AG04450 (cell line): ENCODE data around the gene PRCP. TPM values are rescaled to one million over a fixed set of nuclear protein-coding genes. Genes with fewer than 3 reads are reported as not detected.

Source experiments
- CTCF ChIA-PET: fragments of 300-600, 350-600 bp; formaldehyde crosslinking; extraction: SDS; loops from one replicate; lab custom pipeline; 2022; ENCODE audit warnings: antibody characterized with exemption, inconsistent platforms; lab: Charles Lee
- POLR2A ChIA-PET: fragments of 350-600 bp; formaldehyde crosslinking; extraction: SDS; loops from one replicate; lab custom pipeline; 2021; ENCODE audit warnings: antibody characterized with exemption, inconsistent platforms; lab: Yijun Ruan, JAX
- DNase-seq: peaks from one replicate; pipeline ENCODE4 v3.0.0-alpha.2; 2011; ENCODE audit warnings: low read depth, low spot score
- H3K27ac ChIP-seq: one replicate; pipeline ENCODE4 v1.5.1; 2012; ENCODE audit warnings: low read depth, low read length, control low read depth
- H3K27me3 ChIP-seq: one replicate; pipeline ENCODE4 v1.6.0; 2012; ENCODE audit warnings: low read length; ENCODE audit not compliant: control insufficient read depth, insufficient read depth
- H3K4me3 ChIP-seq: 2 replicates; pipeline ENCODE4 v1.5.1; 2011; ENCODE audit warnings: mild to moderate bottlenecking, low read depth, low read length, control low read depth
- H3K9me3 ChIP-seq: 2 replicates; pipeline ENCODE4 v1.5.1; 2012; ENCODE audit warnings: low read length; ENCODE audit not compliant: control insufficient read depth, insufficient read depth
- polyA plus RNA-seq: library from polyadenylated mRNA; depleted of rRNA; stranded (reverse); fragments of >200 nt; gene quantifications from 2 replicates; pipeline ENCODE4 v1.2.3, GENCODE V29; 2011
- TF ChIP-seq, protein P1 (sequence below): IDR thresholded peaks from 2 replicates; pipeline ENCODE4 v1.5.1; 2011; ENCODE audit warnings: low read depth, low read length, control low read depth, inconsistent platforms

The PRCP gene
- polyA plus RNA-seq, 1 experiment, result 157 TPM

DNA sequence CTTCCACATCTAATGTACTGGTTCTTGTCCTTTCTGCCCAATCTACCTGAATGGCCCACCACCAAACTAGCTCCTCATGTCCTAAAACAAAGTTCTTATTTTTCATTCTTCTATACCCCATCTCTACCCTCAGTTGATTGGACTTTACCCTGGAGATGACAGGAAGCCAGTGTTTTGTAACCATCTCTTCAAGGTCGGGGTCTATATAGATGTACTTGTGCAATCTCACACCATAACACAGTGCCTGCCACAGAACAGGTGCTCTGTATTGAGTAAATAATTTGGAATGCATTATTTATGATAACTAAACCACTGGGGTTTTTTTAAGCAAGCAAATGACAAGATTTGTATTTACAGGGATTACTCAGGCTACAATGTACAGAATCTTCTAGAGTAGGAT lies 89.9 kb downstream of the PRCP start:
- no peaks in the 10 kb centered on the region for H3K9me3 ChIP-seq
- no peak for DNase-seq
- no peak overlapping the region for H3K4me3 ChIP-seq
- peaks cover 18% of the 10 kb centered on the region for H3K27me3 ChIP-seq
- ChIA-PET POLR2A (no interaction called here), CTCF (interaction anchor here (3.2 kb wide), 1 partner anchor 35 kb away, joined by 10 read pairs; no protein-coding TSS in a partner anchor)
- H3K27ac ChIP-seq, result no peak overlapping the region
- TF ChIP-seq, protein P1, sequence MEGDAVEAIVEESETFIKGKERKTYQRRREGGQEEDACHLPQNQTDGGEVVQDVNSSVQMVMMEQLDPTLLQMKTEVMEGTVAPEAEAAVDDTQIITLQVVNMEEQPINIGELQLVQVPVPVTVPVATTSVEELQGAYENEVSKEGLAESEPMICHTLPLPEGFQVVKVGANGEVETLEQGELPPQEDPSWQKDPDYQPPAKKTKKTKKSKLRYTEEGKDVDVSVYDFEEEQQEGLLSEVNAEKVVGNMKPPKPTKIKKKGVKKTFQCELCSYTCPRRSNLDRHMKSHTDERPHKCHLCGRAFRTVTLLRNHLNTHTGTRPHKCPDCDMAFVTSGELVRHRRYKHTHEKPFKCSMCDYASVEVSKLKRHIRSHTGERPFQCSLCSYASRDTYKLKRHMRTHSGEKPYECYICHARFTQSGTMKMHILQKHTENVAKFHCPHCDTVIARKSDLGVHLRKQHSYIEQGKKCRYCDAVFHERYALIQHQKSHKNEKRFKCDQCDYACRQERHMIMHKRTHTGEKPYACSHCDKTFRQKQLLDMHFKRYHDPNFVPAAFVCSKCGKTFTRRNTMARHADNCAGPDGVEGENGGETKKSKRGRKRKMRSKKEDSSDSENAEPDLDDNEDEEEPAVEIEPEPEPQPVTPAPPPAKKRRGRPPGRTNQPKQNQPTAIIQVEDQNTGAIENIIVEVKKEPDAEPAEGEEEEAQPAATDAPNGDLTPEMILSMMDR, result no peak

DNA sequence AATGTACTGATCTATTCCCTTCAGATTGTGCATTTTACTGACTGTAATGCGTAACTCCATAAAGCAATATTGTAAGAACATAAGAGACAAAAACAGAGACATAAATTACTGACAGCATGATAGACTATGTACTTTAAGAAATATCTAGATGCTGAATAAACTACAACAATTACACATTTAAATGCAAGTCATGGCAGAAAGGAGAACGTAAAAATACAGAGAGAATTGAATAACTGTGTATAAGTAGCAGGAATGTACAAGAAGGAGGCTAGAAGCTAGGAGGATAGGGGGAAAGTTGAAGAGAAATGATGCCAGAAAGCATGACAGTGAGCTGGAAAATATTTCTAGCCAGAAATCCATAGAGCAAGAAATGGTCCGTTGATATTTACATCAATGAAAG lies 92.6 kb downstream of the PRCP start:
- Histone ChIP-seq H3K4me3 (no peak overlapping the region), H3K27me3 (peaks cover 12% of the 10 kb centered on the region), H3K27ac (no peak overlapping the region), H3K9me3 (no peaks in the 10 kb centered on the region)
- no peak for DNase-seq
- TF ChIP-seq, protein P1, result no peak
- ChIA-PET CTCF (interaction anchor here (3.2 kb wide), 1 partner anchor 32 kb away, joined by 10 read pairs; no protein-coding TSS in a partner anchor), POLR2A (no interaction called here)

DNA sequence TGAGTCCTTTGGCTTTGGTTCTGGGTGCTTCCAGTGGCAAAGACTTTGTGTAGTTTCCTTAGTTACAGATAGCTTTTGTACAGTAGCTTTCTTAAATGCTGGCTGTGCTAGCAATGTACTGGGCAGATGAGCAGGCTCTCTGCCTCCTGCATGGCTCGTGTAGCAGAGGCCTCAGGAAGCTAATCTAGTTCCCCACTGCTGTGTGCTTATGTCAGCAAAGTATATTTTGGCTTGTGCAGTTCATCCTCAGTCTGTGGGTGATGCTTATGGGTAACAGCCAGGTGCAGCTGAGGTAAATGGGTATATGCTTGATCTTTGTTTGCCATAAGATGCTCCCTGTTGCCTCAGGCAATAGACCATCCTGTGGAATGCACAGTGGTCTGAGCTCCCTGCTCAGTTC lies 97.5 kb downstream of the PRCP start:
- ChIA-PET CTCF (interaction anchor here (1.2 kb wide), 1 partner anchor 27 kb away, joined by 3 read pairs; no protein-coding TSS in a partner anchor), POLR2A (no interaction called here)
- no peaks in the 10 kb centered on the region for H3K9me3 ChIP-seq
- no peak overlapping the region for H3K4me3 ChIP-seq
- TF ChIP-seq, protein P1, result no peak
- no peak overlapping the region for H3K27ac ChIP-seq
- peaks cover 9% of the 10 kb centered on the region for H3K27me3 ChIP-seq
- DNase-seq, result no peak

DNA sequence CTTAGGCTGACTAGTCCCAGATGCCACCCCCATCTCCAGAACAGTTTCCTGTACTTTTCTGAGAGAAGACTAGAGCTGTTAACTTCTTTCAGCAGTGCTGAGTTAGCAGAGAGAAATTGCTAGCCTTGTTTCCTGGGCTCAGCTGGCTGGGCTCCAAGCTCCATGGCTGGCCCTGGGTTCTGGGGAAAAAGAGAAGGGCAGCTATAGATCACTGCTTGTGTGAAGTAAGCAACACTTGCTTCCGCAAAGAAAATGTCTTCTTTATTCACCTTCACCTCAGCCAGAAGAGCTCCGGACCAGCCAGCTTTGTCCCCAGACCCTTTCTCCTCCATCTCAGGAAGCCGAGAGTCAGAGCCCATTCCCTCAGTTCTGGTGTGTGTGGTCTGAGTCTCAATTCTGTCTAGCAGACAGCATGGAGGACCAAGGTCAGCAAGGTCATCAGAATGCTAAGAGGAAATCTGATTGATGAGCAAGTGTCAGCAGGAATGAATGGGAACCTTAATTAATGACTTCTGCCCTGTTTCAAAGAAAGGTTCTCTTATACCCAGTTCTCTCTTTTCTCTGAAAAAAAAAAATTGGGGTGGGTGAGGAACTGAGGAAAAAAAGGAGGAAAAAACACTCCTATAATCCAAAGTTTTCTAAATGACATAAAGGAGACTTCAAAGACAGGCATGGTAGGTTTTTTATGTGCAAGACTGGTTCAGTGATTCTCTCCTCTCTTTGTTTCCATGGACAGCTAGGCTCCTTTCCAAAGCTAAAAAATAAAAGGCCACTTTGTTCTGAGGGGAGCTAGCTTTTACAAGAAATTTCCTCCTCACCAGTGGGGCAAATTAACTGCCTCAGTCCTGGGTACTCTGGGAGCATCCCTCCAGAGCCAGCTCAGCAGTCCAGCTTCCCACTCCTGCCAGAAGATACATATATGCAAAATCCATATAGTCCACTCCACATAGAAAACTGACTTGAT lies 103.0 kb downstream of the PRCP start:
- peaks cover 4% of the 10 kb centered on the region for H3K27me3 ChIP-seq
- no peak overlapping the region for H3K4me3 ChIP-seq
- H3K9me3 ChIP-seq, result no peaks in the 10 kb centered on the region
- H3K27ac ChIP-seq, result no peak overlapping the region
- DNase-seq, result no peak
- ChIA-PET POLR2A (no interaction called here), CTCF (interaction anchor here (1.3 kb wide), 1 partner anchor 22 kb away, joined by 5 read pairs; no protein-coding TSS in a partner anchor)
- TF ChIP-seq, protein P1, result no peak

DNA sequence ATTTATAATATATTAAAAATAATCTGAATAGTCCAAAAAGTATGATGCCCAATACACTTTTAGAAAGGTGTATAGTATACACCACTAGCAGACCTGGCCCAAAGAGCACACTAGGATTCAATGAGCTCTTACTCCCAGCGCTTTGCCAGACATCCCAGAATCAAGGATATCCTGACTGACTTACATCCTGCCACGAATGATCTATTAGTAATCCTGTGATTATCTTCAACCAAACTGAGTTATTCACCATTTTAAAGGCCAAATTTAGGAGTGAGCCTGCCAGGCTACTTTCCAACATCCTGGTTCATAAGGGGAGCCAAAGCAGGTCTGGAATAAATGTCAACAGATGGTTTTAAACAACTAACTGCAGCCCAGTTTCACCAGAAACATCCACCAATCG lies 105.7 kb downstream of the PRCP start:
- TF ChIP-seq, protein P1, result no peak
- POLR2A ChIA-PET, result no interaction called here
- no peak for DNase-seq
- Histone ChIP-seq H3K9me3 (no peaks in the 10 kb centered on the region), H3K27ac (no peak overlapping the region), H3K4me3 (no peak overlapping the region), H3K27me3 (peaks cover 4% of the 10 kb centered on the region)
- CTCF ChIA-PET, result interaction anchor here (0.7 to 0.9 kb wide), 2 partner anchors 19 to 73 kb away, joined by 3 read pairs; no protein-coding TSS in a partner anchor
